GM12878 (cell line): Measurements from ENCODE around the gene SMU1. TPM values are rescaled to one million over a fixed set of nuclear protein-coding genes. Genes with fewer than 3 reads are reported as not detected.

Experiments used
- CHD2 ChIP-seq: IDR thresholded peaks from 2 replicates; pipeline ENCODE4 v1.6.1; 2011; ENCODE audit warnings: low read depth, low read length, improper control_type of control experiment, borderline replicate concordance
- CTCF ChIP-seq, 3 experiments: IDR thresholded peaks in 2 of 3; conservative IDR thresholded peaks in 1 of 3; 2 replicates each; pipeline ENCODE4 v1.5.1; 2011; ENCODE audit warnings: low read depth in 3 of 3, low read length in 3 of 3, mild to moderate bottlenecking in 3 of 3, control low read depth in 2 of 3, moderate library complexity in 2 of 3, inconsistent platforms in 1 of 3, mixed read lengths in 1 of 3; ENCODE audit not compliant: control insufficient read depth in 2 of 3, insufficient read depth in 1 of 3; ENCODE audit errors: extremely low read depth in 1 of 3
- E2F8 ChIP-seq: fragments of 450-650 bp; IDR thresholded peaks from 2 replicates; pipeline ENCODE4 v1.6.1; 2018; ENCODE audit warnings: mild to moderate bottlenecking, low read depth, moderate library complexity; ENCODE audit not compliant: partially characterized antibody
- NR2F1 ChIP-seq: fragments of 450-650 bp; conservative IDR thresholded peaks from 2 replicates; pipeline ENCODE4 v1.6.1; 2017; ENCODE audit warnings: mild to moderate bottlenecking
- PBX3 ChIP-seq: IDR thresholded peaks from 2 replicates; pipeline ENCODE4 v1.6.1; 2011; ENCODE audit warnings: mild to moderate bottlenecking, low read depth, low read length, moderate library complexity; ENCODE audit not compliant: insufficient replicate concordance
- RB1 ChIP-seq: fragments of 450-650 bp; formaldehyde crosslinking; IDR thresholded peaks from 2 replicates; pipeline ENCODE4 v1.6.1; 2017; ENCODE audit warnings: mild to moderate bottlenecking, borderline replicate concordance
- ZBTB4 ChIP-seq: fragments of 450-650 bp; formaldehyde crosslinking; IDR thresholded peaks from 2 replicates; pipeline ENCODE4 v1.4.0; 2022; ENCODE audit warnings: mild to moderate bottlenecking, moderate library complexity
- polyA plus RNA-seq, 11 experiments: library from polyadenylated mRNA; depleted of rRNA in 4 of 11; unstranded in 6 of 11; stranded (reverse) in 5 of 11; fragments of >200 nt; fragmentation: Nextera tagmentation in 4 of 11; fragmentation: Illumina TruSeq in 1 of 11; extraction: Ambion mirVana in 4 of 11; extraction: Trizol in 1 of 11; gene quantifications; 1 replicate in 1 of 11; 2 replicates in 10 of 11; pipeline versions ENCODE4 v1.2.1 to v1.2.3, GENCODE V29; 2011 to 2016; ENCODE audit warnings: inconsistent platforms in 2 of 11, missing spikeins in 2 of 11, low read depth in 1 of 11
- total RNA-seq, 4 experiments: library from RNA; depleted of rRNA in 3 of 4; stranded (reverse); fragments of >200 nt in 3 of 4; fragmentation: Illumina TruSeq in 1 of 4; extraction: Trizol in 1 of 4; gene quantifications; 2 replicates each; pipeline versions ENCODE4 v1.2.1 to v1.2.3, GENCODE V29; 2013 to 2021

SMU1 gene
- total and polyA plus RNA-seq, 10 of the 15 experiments (the other 5 are each of a cell fraction or from before 2014, with no cell fraction given), result 18.5 to 34.6 (median 20.9) TPM

- TF ChIP-seq ZBTB4 (CRISPR knock-in tag), result no peak
- TF ChIP-seq NR2F1, result no peak
- TF ChIP-seq PBX3, result no peak
- no peak for TF ChIP-seq CHD2
- TF ChIP-seq CTCF (IDR thresholded peaks at IDR 0.05 in 2 of 3, conservative IDR thresholded peaks at IDR 0.05 in 1 of 3; ENCODE audit: control insufficient read depth in 2 of 3, extremely low read depth in 1 of 3, insufficient read depth in 1 of 3, low read depth in 3 of 3, low read length in 3 of 3), result no peak
- no peak for TF ChIP-seq E2F8
- no peak for TF ChIP-seq RB1
Observed at GRCh38 chr9:33019797-33020196, 56.7 kb downstream of the SMU1 start (continued).
